HG03045 (cell line): ENCODE results near the gene EPHB1.
A peak's percentile ranks its signal among the peaks of the same experiment; 100 is the strongest.

Experiments used
- ATAC-seq: cut with Tn5 transposase; IDR thresholded peaks from one replicate; pipeline ENCODE4 v1.9.1; 2021; ENCODE audit warnings: mild to moderate bottlenecking, moderate library complexity; ENCODE audit not compliant: unreplicated experiment

The EPHB1 gene

DNA sequence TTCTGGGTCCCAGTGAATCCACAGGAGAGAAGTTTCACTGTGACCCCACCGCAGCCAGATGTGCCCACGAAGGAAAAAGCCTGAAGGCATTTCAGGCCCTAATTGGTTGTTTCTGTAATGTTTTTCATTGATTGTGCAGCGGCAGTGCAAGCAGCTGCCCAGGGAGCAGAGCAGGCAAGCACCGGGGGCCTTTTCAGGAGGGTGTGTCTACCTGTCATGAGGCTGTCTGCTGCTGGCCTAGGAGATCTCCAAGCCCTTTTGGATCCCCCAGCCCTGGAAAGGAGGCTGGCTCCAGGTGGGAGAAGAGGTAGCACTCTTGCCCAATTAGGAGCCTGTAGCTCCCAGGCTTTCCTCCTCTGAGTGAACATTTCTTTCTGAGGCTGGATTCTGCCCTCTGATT lies 108.8 kb downstream of the EPHB1 start:
- peak; percentile 11 for ATAC-seq

DNA sequence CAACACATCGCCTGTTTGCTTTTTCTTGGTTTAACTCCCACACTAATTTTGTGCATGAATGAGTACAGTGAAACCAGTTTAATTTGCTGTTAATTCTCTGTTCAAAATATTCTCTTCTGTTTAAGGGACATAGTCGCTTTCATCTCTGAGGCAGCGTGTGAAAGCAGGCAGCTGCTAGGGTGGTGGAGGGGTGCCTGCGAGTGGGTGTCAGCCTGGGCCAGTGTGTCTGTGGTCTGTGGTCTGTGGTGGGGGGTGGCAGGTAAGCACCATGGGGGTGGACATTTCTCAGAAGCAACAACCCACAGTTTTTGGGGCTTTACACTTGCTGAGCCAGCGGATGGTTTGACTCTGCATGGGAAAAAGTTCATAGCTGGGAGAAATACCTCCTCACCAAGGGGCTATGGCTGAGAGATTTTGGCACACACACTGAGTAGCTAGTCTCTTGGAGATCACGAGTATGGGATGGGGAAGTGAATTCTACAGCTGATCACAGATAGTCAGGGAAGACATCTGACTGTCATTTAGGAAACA lies 109.2 kb downstream of the EPHB1 start:
- ATAC-seq: peak; percentile 90

DNA sequence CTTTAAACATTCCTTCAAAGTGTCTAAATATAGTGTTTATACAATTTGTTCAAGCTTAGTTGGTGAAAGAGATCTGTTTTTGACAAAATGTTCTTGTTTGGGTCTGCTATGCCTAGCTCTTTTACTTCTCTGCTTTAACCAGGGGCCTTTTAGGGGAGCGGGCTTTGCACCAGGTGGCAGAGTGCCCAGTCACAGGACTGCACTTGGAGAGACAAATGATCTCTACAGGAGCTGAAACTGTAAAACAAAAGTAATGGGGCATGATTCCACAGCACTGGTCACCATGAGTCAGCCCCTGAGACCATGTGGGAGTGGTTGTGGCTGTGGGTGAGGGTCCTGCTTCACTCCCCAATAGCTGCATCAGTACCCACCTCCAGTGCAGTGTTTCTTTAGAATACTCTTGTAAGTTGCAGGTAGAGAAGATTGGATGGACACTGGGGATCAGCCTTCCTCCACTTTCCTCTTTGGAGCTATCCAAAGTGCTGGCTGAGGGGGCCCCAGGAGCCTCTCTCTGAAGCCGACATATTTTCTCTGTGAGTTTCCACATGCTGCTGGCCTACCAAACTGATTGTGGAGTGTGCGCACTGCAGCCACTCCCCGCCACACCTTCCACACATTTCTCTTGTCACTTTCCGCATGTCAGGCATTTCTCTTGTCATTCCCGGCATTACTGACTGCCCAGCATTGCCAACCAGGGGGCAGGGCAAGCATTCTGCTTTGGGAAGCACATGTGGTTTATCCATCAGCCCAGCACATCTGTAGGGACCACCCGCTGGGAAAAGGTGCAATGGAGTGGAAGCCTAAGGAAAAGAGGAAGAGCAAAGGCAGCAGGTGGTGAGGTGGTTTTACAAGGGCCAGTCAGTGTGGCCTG lies 110.0 kb downstream of the EPHB1 start:
- ATAC-seq: peak; percentile 18

DNA sequence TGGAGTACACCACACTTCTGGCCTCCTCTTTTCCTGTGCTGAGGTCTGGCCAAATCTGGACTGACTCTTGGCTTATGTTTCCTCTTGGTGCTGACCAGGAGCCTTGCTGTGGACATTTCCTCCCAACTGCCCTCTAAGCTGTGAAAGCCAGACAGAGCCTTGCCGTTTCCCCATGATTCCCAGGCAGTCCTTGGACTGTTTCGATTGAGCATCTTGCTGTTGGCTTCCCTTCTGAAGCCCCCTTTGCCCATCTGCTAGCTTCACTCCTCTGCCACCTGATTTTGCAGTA lies 110.5 kb downstream of the EPHB1 start:
- ATAC-seq: no peak

DNA sequence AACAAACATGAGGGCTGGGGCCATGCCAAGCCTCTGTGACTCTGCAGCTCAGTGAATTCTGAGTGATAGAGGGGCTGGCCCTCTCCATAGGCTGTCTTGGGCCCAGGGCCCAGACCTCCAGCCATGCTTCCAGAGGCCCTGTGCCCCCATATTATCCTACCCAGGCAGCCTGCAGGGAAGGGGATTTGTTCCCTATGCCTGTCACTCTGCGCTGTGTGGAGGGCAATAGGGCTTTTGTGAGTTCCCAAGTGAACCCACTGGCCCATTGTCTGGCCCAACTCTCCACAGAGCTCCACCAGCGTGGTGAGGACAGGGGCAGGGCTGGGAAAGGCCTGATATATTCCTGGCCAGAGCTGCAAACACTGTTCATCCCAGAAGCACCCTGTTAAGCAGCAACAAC lies 113.2 kb downstream of the EPHB1 start:
- no peak for ATAC-seq

DNA sequence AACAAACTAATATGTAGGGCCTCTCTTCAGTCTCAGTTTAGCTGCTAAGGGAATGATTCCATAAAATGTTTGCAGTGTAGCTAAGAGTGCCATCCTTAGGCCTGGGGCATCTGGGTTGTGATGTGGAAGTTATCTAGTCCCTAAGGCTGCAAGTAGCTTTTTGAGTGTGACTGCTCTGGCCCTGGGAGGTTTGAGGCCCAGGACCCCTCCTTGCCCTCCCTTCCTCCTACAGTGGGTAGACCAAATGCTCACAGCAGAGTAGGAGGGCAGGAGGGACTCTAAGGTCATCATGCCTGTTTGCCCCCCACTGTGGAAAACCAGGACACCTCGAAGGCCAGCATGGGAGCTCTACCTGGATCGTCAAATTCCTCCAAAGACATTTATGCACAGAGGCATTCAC lies 115.0 kb downstream of the EPHB1 start:
- ATAC-seq: no peak

DNA sequence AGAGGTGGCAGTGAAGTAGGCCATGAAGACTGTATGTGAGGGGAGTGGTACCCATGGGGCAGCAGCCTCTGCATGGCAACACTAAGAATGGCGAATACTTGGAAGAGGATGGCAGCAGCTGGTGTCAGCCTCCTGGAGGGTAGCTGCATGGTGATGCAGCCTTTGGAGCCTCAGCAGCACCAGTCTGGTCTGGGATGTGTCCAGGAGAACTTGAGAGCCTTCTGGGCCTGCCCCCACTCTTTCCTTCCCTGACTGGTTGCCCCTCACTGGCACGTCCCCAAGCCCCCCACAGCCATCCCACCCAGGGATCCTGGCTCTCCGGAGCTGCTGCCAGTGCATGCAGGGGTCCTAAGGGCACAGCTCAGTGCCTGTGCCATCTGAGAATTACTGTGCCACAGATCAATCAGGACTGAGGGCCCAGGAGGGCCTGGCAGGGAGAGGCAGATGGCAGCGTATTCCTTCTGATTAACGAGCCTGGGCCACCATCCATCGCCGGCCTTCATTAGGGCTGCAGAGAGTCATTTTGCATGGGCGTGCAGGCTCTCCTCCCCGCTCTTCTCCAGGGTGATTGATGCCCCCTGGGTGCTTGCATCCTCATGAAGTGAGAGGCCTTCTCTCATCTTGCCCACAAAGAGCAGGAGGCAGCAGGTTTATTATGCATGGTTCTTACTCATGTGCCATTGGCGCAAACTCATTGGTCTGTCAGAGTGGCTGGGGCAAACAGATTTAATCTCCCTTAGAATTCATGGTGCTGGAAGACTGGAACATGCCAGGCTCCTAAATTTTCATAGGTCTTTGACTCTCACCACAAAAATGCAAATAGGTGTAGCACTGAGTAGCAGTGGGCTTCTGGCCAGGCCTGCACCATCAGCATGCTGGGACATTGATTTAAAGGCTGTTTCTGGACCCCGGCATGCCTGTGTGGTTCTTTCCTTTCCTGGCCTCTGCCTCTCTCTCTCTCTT lies 116.8 kb downstream of the EPHB1 start:
- ATAC-seq: no peak

DNA sequence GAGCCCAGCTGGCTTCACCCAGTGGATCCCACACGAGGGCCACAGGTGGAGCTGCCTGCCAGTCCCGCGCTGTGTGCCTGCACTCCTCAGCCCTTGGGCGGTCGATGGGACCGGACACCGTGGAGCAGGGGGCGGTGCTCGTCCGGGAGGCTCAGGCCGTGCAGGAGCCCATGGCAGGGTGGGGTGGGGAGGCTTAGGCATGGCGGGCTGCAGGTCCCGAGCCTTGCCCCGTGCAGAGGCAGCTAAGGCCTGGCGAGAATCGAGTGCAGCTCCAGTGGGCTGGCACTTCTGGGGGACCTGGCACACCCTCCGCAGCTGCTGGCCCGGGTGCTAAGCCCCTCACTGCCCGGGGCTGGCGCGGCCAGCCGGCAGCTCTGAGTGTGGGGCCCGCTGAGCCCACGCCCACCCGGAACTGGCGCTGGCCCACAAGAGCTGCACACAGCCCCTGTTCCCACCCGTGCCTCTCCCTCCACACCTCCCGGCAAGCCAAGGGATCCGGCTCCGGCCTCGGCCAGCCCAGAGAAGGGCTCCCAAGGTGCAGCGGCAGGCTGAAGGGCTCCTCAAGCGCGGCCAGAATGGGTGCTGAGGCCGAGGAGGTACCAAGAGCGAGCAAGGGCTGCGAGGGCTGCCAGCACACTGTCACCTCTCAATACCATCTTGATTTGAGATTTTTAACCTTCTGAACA lies 121.4 kb downstream of the EPHB1 start:
- no peak for ATAC-seq

DNA sequence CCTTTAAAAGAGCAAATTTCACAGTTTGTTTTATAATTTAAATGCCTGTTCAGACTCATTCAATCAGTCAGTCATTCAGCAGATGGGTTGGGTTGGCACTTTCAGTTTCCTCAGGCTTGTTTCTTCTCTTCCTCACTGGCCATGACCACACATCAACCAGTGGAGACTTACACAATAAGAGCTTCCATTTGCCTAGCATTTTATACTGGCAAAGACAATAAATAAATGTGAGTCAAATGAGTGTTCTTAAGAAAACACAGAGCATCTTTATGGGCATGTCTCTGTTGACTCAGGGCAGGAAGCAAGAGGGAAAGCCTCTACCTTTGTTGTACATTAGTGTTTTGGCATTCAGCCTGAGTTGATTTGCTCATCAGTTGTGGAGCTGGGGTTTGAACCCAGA lies 122.6 kb downstream of the EPHB1 start:
- ATAC-seq: no peak

DNA sequence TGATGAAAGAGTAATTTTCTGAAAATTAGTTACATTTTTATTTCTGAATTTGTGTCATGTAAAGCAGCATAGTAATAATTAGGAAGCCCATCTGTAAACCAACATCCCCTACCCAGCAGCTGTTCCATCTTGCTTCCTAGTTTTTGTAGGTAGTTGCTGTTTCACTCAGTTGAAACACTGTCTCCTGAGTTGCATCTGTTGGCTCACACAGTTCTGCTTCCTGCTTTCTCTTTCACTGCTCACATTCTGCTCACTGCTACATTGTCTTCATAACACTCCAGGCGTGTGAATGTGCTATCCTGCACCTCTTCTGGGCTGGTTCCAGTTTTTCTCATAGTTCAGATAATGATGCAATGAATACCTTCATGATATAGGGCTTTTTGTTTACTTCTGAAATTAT lies 123.4 kb downstream of the EPHB1 start:
- ATAC-seq: peak; percentile 89

DNA sequence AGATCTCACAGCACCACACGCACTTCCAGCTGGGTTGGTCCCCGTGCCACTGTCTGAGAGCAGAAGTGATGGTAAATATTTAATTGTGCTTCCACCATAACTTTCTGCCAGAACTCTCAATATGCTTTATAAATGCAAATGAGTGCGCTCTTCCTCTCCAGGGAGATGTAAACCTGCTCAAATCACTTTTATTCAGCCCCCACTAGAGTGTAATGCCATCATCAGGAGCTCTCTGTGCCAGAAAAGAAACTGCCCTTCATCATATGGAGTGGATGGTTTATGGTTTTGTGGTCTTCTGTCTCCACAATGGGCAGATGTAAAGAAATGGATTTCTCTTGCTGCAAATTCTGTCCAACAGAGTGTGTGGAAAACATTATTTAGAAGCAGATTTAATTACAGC lies 127.0 kb downstream of the EPHB1 start:
- no peak for ATAC-seq

DNA sequence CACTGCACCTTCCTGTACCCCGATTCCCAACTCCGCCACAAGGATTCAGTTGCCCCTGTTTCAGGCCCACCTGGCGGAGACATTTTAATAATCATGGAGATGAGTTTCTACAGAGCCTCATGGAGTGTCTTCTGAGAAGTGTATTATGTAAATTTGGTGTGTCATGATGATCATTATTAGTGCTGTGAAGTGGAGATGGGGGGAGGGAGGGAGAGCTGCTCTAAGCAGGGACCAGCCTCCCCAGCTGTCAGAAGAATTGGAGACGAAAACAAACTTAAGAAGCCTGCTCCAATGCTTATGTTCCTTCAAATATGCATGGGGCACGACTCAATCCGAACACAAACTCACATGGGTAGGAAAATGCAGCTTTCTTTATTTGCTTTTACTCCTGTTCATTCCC lies 127.8 kb downstream of the EPHB1 start:
- ATAC-seq: no peak

DNA sequence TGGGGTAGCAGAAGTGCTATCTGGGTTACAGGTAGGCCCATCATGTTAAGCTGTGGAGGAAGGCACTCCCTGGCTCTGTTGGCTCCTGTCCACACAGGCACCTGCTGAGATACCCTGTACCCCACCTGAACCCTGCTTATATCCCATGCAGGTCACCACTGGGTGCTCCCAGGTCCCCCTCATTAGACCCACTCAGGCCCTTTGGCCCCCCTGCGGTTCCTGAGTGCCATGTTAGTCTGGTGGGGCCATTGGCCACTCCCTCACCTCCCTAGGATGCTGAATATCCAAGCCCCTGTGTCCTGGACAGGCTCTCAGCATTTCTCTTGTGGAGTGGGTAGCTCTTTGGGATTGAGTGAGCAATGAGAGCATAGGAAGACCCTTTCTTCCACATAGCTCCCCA lies 128.2 kb downstream of the EPHB1 start:
- ATAC-seq: no peak

DNA sequence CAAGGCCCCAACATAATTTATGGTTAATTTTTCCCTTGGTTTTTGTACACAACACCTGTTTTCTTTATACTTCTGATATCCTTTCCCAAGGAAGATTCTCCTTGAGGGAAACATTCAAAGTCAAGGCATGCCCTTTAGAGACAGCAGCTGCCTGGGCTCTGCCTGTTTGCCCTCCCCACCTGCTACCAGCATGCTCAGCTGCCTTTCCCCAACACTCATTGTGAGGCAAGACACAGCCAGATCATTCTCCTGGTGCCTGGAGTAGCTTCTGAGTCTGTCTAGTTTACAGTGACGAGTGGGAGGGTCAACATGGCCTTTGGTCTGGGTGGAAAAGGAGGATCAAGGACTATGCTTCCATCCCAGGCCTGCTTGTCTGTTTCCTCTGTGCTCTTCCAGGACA lies 132.5 kb downstream of the EPHB1 start:
- ATAC-seq: no peak

DNA sequence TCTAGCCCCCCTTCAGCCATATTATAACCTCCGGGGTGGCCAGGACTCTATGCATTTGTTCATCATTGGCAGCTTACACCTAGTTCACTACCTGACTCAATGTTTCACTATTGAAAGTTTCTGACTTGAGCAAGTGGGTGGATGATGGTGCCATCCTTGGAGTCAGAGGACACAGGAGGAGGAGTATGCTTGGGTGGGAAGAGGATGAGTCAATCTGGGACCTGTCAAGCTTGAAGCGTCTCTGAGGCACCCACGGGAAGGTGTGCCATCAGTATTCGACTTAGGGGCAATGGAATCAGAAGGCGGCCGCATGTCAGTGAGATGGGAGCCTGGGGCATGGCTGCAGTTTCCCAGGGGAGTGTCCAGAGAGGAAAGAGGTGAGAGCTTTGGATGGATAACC lies 133.3 kb downstream of the EPHB1 start:
- ATAC-seq: no peak

DNA sequence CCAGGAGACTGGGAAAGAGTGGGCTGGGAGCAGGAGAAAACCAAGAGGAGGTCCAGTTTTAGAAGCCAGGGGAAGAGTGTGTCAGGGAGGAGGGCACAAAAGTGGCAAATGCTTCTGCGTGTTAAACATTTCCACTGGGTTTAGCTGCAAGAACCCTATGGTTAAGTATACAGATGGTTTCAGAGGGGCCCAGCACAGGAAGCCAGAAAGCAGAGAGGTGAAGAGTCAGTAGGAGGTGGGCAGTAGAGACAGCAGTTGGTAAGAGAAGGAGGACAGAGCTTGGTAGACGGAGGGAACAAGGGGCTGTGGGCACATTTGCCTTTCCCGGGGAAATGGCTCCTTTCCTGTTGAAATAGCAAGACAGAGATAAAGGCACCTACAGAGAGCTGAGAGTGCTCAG lies 133.8 kb downstream of the EPHB1 start:
- ATAC-seq: no peak

DNA sequence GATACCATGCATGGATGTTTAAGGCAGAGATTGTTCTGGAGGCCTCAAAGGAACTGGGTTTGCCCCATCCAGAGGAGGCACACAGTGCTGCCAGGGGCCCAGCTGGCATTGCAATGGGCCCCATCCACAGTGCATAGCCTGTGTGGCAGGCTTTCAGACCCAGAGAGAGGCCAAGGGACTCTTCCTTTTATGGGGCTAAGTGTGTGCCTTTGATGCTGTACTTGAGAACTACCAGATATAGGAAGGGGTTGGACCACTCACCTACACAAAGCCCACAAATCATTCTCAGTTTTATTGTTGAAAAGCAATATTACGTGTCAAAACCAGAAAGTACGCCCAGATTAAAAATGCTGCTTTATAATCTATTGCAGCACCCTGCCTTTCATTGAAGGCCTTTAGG lies 134.9 kb downstream of the EPHB1 start:
- ATAC-seq: no peak

DNA sequence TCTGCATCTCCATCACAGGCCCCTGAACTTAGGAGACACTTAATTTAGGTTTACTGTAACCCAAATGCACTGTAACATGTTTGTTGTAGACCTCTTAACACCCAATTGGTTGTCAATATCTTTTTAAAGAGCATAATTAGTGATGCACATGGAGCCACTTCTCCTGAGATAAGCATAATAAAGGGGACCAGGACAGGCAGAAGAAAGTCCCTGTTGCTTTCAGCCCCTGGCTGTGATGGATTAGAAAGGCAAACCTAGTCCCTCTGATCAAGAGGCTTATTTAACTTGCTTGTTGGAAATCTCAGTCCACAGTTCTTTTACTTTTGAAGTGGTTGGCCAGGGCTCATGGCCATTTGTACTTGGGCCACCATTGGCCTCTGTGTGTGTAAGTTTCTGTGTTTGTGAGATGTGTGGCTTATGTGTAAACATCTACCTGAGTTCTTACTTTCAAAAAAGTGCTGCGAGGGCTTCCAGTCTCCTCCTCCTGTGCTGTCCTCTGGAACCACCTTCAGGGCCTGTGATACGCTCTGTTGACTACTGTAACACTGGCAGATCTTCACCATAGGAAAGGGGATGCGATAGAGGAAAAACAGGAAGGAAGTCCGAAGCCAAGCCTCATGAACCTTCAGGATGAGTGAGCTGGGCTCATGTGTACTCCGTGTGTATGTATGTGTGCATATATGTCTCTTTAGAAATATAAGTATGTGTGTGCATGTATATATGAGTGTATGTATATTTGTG lies 136.2 kb downstream of the EPHB1 start:
- ATAC-seq: no peak

DNA sequence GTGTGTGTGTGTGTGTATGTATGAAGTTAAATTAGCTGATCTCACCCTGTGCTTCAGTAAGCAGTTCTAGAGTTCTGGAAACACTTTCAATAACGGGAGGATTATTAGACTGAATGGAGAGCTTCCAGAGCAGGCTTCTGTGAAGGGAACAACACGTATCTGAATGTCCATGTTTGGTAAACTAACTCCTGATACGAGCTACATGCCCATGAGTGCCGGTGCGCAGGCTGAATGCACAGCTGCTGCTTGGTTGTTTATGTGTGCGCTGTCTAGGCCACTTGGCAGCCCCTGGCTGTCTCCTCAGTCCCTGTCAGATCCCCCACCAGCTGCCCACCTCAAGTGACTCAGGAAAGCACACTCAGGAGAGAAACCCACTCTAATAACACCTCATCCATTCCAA lies 137.0 kb downstream of the EPHB1 start:
- ATAC-seq: no peak

DNA sequence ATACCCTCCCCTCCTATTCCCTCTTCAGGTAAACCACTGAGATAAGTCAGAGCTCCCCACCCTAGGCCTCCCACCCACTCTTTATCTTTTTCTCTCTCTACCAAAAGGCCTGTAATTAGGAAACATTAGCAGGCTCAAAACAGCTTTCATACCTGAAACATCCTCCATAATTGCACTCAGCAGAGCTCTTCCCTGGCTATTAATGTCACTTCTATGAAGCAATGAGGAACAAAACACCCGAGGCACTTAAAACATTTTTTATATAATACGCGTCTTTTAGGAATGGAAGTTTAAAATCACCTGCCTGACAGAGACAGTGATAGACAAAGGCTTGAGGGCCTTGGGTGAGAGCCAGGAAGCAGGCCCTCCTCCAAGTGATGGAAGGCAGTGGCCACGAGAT lies 138.9 kb downstream of the EPHB1 start:
- ATAC-seq: no peak

DNA sequence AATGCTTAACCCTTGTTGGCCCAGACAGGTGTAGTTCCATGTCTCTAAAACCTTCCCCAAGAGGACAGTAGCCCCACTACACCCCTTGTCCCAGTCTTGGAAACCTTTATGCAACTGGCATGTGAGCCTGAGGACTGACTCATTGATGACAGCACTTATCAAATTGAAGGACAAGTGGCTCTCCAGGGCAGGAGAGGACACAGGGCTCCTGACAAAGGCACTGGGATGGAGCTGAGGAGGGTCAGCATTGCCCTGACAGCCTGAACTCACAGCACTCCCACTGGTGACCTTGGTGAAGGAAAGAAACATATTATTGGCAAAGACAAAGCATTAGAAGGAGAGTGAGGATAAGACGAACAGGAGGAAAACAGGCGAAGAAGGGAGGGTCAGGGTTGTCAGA lies 139.9 kb downstream of the EPHB1 start:
- ATAC-seq: no peak
